Measurements from ENCODE around the gene FNDC3B. TPM values are rescaled to one million over a fixed set of nuclear protein-coding genes. Genes with fewer than 3 reads are reported as not detected.

FNDC3B gene
- total and polyA plus RNA-seq, 9 donors = 22.1 to 198 (median 108) TPM

DNA sequence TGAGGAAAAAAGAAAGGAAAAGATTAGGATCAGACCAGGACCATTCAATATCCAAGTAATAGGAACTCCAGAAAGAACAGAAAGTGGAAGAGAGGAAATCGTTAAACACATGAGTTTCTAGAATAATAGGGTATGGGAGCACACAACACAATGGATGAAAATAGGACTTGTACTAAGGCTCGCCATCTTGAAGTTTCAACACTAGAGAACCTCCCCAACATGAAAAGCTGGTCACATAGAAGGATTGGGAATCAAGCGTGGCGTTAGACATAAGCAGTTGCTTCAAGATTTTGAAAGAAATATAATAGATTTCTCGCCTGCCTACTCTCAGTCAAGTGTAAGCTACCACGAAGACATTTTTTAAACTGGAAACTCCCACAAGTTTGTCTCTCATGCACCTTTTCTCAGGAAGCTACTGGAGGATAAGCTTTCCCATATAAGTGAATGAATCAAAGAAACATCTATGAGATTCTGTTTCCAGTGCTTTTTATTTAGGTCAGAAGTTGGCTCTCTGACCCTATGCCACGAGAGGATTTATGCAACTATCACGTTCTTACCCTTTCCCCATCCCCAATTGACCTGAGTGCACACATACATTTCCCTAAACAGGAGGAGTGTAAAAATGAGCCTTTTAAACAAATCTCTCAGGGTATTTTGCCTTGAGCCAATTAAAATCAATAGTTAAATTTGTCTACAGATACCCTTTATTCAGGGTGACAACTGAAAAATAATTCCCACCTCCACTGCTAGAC lies 363.7 kb downstream of the FNDC3B start:
- Histone ChIP-seq H3K4me1 (ENCODE audit: insufficient read depth) (no peaks in the 10 kb centered on the region), H3K9me3 (no peaks in the 10 kb centered on the region), H3K36me3 (no peaks in the 10 kb centered on the region), H3K27me3 (no peaks in the 10 kb centered on the region), H3K4me3 (no peak overlapping the region), H3K27ac (no peak overlapping the region)
- no peak for TF ChIP-seq POLR2A (IDR thresholded peaks at IDR 0.05)
- TF ChIP-seq, protein P1, sequence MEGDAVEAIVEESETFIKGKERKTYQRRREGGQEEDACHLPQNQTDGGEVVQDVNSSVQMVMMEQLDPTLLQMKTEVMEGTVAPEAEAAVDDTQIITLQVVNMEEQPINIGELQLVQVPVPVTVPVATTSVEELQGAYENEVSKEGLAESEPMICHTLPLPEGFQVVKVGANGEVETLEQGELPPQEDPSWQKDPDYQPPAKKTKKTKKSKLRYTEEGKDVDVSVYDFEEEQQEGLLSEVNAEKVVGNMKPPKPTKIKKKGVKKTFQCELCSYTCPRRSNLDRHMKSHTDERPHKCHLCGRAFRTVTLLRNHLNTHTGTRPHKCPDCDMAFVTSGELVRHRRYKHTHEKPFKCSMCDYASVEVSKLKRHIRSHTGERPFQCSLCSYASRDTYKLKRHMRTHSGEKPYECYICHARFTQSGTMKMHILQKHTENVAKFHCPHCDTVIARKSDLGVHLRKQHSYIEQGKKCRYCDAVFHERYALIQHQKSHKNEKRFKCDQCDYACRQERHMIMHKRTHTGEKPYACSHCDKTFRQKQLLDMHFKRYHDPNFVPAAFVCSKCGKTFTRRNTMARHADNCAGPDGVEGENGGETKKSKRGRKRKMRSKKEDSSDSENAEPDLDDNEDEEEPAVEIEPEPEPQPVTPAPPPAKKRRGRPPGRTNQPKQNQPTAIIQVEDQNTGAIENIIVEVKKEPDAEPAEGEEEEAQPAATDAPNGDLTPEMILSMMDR (IDR thresholded peaks at IDR 0.05) = no peak
- TF ChIP-seq EP300 (IDR thresholded peaks at IDR 0.05) = no peak
- DNase-seq = no peak
- intact Hi-C loops (cut with DNase I) = no loop called here
- 95 to 96% (median 95%) methylated on average over 8 of the region's 8 CpGs for WGBS, 3 donors

DNA sequence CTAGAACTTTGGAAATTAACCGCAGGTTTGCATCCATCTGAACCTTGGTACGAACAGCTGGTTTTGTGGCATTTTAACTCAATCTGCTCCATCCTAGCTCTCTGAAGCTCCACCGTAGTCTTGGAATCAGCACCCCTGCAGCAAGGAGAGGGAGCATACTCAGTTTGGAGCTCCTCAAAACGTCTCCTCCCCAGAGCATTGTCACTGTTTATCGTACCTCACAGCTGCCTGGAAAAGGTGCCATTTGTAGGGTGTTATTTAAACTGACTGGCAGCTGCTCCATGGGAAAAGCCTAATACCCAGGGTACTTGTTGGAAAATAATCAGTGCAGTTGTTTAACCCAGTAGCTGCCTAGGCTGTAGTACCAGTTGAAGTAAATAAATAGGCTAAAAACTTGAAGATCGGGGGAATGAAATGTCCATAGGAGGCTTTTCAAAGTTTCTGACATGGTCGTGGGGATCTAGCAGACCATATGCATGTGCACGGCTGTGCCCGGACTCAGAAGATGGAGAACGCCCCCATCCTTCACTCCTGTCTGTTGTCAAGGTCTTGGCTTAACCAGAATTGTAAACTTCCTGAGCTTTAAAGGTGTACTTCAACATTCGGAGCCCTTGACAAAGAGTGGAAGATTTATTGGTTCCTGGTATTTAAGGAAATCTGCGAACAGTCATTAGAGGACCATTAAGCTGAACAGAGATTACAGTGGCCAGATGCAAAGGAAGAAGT lies 365.0 kb downstream of the FNDC3B start:
- intact Hi-C loops (cut with DNase I) = no loop called here
- DNase-seq = no peak
- Histone ChIP-seq H3K4me1 (ENCODE audit: insufficient read depth) (no peaks in the 10 kb centered on the region), H3K4me3 (no peak overlapping the region), H3K27me3 (no peaks in the 10 kb centered on the region), H3K36me3 (no peaks in the 10 kb centered on the region), H3K27ac (no peak overlapping the region), H3K9me3 (no peaks in the 10 kb centered on the region)
- TF ChIP-seq, protein P1 (IDR thresholded peaks at IDR 0.05) = no peak
- no peak for TF ChIP-seq EP300 (IDR thresholded peaks at IDR 0.05)
- no peak for TF ChIP-seq POLR2A (IDR thresholded peaks at IDR 0.05)
- WGBS, 3 donors = 62 to 65% (median 62%) methylated on average over 11 to 12 of the region's 12 CpGs

DNA sequence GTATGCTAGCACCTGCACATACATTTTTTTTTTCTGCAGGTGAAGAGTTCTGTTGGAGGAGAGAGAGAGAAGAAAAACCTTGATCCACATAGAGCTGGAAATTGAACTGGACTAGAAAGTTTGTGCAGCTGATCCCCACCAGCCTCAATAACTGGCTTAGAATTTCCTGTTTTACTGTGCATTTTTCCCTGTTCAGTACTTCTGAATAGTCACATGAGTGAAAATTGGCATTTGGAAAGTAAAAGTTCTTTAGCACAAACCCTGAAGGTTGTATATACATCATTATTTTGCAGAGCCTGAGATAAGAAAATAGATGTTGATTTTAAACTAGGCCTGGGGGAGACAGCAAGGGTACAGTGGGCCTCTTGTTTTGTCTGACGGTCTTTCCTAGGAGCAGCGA lies 366.5 kb downstream of the FNDC3B start:
- WGBS, 3 donors = 47 to 87% (median 50%) methylated on average over 2 of the region's 2 CpGs
- TF ChIP-seq, protein P1 (IDR thresholded peaks at IDR 0.05) = no peak
- TF ChIP-seq EP300 (IDR thresholded peaks at IDR 0.05) (no peak), POLR2A (IDR thresholded peaks at IDR 0.05) (no peak)
- no peaks in the 10 kb centered on the region for H3K4me1 ChIP-seq (ENCODE audit: insufficient read depth)
- H3K27me3 ChIP-seq = no peaks in the 10 kb centered on the region
- no peak overlapping the region for H3K4me3 ChIP-seq
- DNase-seq = no peak
- H3K9me3 ChIP-seq = no peaks in the 10 kb centered on the region
- intact Hi-C loops (cut with DNase I) = no loop called here
- no peak overlapping the region for H3K27ac ChIP-seq
- no peaks in the 10 kb centered on the region for H3K36me3 ChIP-seq

DNA sequence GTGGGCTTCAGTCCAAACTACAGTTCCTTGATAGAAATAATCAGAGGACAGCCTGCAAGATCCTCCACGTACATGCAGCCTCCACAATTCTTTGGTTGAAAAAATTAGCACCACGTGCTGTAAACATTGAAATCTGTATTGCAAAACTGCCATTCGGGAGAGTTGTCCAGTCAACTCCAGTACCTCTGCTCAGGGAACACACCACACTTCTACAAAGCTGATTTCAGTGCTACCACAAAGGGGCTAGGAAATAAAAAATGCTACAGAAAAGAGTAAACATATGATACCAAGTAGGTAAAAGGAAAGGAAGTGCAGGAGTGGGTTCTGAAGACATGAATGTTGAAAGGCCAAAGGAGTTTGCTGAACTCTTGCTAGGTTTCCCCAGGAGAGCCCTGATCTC lies 368.5 kb downstream of the FNDC3B start:
- no peak overlapping the region for H3K27ac ChIP-seq
- no peaks in the 10 kb centered on the region for H3K9me3 ChIP-seq
- H3K27me3 ChIP-seq = no peaks in the 10 kb centered on the region
- no peak overlapping the region for H3K4me3 ChIP-seq
- no peaks in the 10 kb centered on the region for H3K4me1 ChIP-seq (ENCODE audit: insufficient read depth)
- DNase-seq = no peak
- 68 to 77% (median 76%) methylated on average over 3 of the region's 3 CpGs for WGBS, 3 donors
- TF ChIP-seq EP300 (IDR thresholded peaks at IDR 0.05) = no peak
- intact Hi-C loops (cut with DNase I) = no loop called here
- H3K36me3 ChIP-seq = no peaks in the 10 kb centered on the region
